ENCODE results near the gene AKAP1. TPM values are rescaled to one million over a fixed set of nuclear protein-coding genes. Genes with fewer than 3 reads are reported as not detected.

The AKAP1 gene
- total RNA-seq, 4 donors from 2014 or later = 82.7 to 110 (median 104) TPM

DNA sequence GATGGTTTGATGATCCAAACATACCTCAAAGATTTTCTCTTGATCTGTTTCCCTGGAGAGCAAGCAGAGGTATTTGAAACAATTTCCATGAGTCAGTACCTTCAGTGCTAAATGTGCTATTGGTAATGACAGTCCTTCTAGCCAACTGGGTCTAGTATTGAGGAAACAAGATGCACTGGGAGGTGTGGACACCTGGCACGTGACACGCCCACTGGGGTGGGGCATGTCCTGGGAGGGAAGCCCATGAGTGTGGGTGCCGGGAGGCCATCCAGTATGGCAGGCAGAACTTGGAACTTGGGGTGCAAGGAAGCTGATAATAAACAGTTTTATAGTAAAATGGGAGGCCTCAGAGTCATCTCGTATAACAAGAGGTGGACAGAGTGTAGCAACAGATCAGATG, 17.9 kb upstream of the AKAP1 start:
- Histone ChIP-seq H3K27me3 (no peaks in the 10 kb centered on the region), H3K4me3 (no peak overlapping the region), H3K36me3 (no peaks in the 10 kb centered on the region), H3K27ac (replicated peaks in 1 of 4) (no peak overlapping the region), H3K4me1 (peaks cover 0 to 4% (median 0%) of the 10 kb centered on the region in 4 donors), H3K9me3 (no peaks in the 10 kb centered on the region)
- intact Hi-C loops (cut with DNase I) = no loop called here
- DNase-seq (ENCODE audit: extremely low spot score) = no peak
- TF ChIP-seq, protein P1, sequence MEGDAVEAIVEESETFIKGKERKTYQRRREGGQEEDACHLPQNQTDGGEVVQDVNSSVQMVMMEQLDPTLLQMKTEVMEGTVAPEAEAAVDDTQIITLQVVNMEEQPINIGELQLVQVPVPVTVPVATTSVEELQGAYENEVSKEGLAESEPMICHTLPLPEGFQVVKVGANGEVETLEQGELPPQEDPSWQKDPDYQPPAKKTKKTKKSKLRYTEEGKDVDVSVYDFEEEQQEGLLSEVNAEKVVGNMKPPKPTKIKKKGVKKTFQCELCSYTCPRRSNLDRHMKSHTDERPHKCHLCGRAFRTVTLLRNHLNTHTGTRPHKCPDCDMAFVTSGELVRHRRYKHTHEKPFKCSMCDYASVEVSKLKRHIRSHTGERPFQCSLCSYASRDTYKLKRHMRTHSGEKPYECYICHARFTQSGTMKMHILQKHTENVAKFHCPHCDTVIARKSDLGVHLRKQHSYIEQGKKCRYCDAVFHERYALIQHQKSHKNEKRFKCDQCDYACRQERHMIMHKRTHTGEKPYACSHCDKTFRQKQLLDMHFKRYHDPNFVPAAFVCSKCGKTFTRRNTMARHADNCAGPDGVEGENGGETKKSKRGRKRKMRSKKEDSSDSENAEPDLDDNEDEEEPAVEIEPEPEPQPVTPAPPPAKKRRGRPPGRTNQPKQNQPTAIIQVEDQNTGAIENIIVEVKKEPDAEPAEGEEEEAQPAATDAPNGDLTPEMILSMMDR (IDR thresholded peaks at IDR 0.05) = no peak
- no peak for TF ChIP-seq POLR2A (IDR thresholded peaks at IDR 0.05; ENCODE audit: low read depth)
- TF ChIP-seq POLR2AphosphoS5 (IDR thresholded peaks at IDR 0.05) = no peak
- no peak for TF ChIP-seq EP300 (IDR thresholded peaks at IDR 0.05)
- WGBS = 92% methylated on average over 4 of the region's 4 CpGs

DNA sequence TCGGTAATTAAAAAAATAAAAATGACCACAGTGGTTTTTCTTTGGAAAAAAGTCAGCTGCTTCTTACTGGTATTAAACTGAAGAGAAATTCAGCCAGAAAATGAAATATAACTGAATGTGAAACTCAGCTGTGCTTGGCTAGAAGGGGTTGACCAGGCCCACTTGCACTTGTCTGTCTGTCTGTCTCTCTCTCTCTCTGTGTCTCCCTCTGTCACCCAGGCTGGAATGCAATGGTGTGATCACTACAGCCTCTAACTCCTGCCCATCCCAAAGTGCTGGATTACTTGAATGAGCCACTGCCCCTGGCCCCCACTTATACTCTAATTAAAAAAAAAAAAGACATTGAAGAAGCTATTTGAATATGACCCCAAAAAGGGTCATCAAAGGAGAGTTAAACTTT, 17.3 kb upstream of the AKAP1 start:
- WGBS = 93% methylated on average over 1 of the region's 1 CpG
- Histone ChIP-seq H3K9me3 (no peaks in the 10 kb centered on the region), H3K27ac (replicated peaks in 1 of 4) (no peak overlapping the region), H3K36me3 (no peaks in the 10 kb centered on the region), H3K4me1 (peaks cover 0 to 4% (median 0%) of the 10 kb centered on the region in 4 donors), H3K4me3 (no peak overlapping the region), H3K27me3 (no peaks in the 10 kb centered on the region)
- DNase-seq (ENCODE audit: extremely low spot score) = no peak
- intact Hi-C loops (cut with DNase I) = no loop called here
- TF ChIP-seq EP300 (IDR thresholded peaks at IDR 0.05) = no peak
- no peak for TF ChIP-seq POLR2AphosphoS5 (IDR thresholded peaks at IDR 0.05)
- TF ChIP-seq, protein P1 (IDR thresholded peaks at IDR 0.05) = no peak
- no peak for TF ChIP-seq POLR2A (IDR thresholded peaks at IDR 0.05; ENCODE audit: low read depth)

DNA sequence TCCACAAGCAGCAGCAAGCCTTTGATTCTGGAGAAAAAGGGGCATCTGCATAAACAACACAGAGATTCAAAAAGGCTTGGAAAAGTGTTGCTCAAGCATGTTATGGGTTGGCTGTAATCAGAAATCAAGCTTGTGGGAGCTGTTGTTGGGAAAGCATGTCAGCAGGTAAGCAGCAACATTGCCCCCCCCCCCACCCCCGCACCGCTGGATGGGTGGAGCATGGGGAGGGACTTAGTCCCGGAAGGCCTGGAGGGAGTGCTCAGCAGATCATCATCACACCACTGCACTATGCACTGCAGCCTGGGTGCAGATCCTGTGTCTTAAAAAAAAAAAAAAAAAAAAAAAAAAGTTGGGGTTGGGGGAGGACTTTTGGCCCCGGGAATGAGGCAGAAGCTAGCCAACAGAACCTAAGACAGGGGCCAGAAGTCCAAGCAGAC, 16.8 kb upstream of the AKAP1 start:
- TF ChIP-seq, protein P1 (IDR thresholded peaks at IDR 0.05) = no peak
- TF ChIP-seq EP300 (IDR thresholded peaks at IDR 0.05) (no peak), POLR2AphosphoS5 (IDR thresholded peaks at IDR 0.05) (no peak), POLR2A (IDR thresholded peaks at IDR 0.05; ENCODE audit: low read depth) (no peak)
- no peak for DNase-seq (ENCODE audit: extremely low spot score)
- Histone ChIP-seq H3K27ac (replicated peaks in 1 of 4) (no peak overlapping the region), H3K27me3 (no peaks in the 10 kb centered on the region), H3K4me3 (no peak overlapping the region), H3K4me1 (peaks cover 0 to 4% (median 0%) of the 10 kb centered on the region in 4 donors), H3K36me3 (no peaks in the 10 kb centered on the region), H3K9me3 (no peaks in the 10 kb centered on the region)
- intact Hi-C loops (cut with DNase I) = no loop called here
- 24% methylated on average over 4 of the region's 4 CpGs for WGBS

DNA sequence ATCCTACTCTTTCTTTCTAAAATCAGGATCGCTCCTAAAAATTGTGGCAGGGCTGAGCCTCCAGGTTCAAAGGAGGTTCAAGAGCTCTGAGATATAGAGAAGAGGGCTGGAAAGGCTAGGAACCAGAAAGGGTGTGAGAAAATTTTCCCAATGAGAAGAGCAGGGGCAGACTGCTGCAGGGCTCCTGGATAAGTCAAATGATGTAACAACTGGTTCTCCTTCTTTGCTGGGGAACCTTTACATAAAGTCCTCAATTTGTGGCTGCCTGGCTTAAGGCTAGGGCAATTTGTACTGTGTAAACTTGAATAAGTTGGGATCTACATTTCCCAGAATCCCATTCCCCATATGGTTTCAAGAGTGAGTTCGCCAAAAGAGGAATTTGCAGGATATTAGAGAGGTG, 16.3 kb upstream of the AKAP1 start:
- TF ChIP-seq POLR2AphosphoS5 (IDR thresholded peaks at IDR 0.05) (no peak), EP300 (IDR thresholded peaks at IDR 0.05) (no peak), POLR2A (IDR thresholded peaks at IDR 0.05; ENCODE audit: low read depth) (no peak)
- TF ChIP-seq, protein P1 (IDR thresholded peaks at IDR 0.05) = no peak
- Histone ChIP-seq H3K27ac (replicated peaks in 1 of 4) (no peak overlapping the region), H3K27me3 (no peaks in the 10 kb centered on the region), H3K4me3 (no peak overlapping the region), H3K36me3 (no peaks in the 10 kb centered on the region), H3K4me1 (peaks cover 0 to 4% (median 0%) of the 10 kb centered on the region in 4 donors), H3K9me3 (no peaks in the 10 kb centered on the region)
- WGBS = 92% methylated on average over 2 of the region's 2 CpGs
- intact Hi-C loops (cut with DNase I) = no loop called here
- DNase-seq (ENCODE audit: extremely low spot score) = no peak

All from esophagus muscularis mucosa (tissue), 4 donors.